HG03571 (cell line): Measurements from ENCODE around the gene KLHL30.

Source experiments
- ATAC-seq: cut with Tn5 transposase; IDR thresholded peaks from one replicate; pipeline ENCODE4 v1.9.1; 2021; ENCODE audit not compliant: unreplicated experiment

The KLHL30 gene

DNA sequence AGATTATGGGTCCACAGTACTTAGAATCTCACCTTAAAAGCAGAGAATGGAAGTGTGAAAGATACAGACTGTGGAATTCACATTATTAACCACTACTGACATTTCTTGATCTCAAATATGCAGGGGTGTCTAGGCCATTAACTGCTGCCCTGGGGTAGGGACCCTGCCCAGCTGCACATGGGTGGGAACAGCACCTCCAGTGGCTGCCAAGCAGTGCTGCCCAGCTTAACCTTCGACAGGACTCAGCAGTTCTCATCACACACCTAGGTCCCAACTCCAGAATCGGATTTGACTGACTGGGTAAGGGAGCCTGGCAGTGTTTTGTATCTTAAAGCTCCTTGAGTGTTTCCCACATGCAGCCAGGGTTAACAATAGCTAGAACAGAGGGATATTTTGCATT lies 35.2 kb downstream of the KLHL30 start:
- no peak for ATAC-seq

- no peak for ATAC-seq
These were observed 35.8 kb downstream of the KLHL30 start for GRCh38 chr2:238174291-238174690.

DNA sequence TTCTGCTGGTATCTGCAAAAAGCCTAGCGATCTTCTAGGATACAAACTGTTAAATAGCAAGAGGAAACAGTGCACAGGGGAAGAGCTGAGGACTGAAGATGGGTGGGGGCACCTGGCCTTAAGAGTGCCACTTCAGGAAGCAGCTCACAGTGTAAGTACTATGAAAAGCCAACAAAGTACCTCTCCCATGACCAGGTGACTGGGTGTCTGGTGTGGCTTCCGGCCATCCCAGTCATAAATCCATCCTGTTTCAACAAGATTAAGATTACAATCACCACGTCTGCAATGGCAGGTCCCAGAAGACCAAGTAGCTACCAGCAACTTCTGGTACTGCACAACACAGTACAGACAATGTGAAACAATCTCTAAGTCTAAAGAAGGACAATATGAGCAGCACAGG lies 36.2 kb downstream of the KLHL30 start:
- ATAC-seq, result no peak

DNA sequence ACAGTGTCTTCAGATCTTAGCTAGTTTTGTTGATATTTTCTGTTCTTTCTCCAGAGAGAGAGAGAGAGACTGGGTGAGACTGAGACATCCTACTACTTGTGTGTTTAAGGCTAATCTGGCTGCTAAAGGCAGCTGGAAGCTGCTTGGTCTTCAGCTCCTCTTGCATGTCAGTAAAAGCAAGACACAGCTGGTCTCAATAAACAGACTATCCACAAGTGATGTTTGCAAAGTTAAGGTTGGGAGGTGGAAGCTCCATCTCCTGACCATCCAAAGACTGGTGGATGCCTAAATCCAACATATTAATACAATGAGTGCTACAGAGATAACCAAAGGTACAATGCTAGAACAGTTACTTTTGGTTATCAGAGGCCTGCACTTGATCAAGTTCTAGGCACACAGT lies 38.1 kb downstream of the KLHL30 start:
- ATAC-seq, result no peak

GRCh38 chr2:238180554-238180953 lies 42.1 kb downstream of the KLHL30 start:
- no peak for ATAC-seq

DNA sequence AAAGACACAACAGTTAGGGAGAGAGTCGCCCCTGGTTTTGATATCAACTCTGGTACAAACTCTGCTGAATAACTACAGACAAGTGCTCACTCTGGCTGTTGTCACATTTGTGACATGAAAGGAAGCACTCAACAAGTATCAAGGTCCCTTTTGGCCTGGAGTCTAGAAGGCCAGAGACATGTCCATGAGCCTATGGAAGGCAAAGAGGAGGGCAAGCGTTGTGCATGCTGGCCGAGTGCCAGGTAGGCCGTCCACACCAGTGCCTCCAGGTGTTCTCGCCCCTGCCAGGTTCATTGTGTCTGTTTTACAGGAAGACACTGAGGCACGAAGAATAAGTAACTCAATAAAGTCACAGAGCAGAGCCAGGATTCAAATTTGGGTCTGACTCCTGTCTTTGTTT lies 43.9 kb downstream of the KLHL30 start:
- ATAC-seq, result no peak

- no peak for ATAC-seq
These were observed 45.4 kb downstream of the KLHL30 start for GRCh38 chr2:238183821-238184220.

DNA sequence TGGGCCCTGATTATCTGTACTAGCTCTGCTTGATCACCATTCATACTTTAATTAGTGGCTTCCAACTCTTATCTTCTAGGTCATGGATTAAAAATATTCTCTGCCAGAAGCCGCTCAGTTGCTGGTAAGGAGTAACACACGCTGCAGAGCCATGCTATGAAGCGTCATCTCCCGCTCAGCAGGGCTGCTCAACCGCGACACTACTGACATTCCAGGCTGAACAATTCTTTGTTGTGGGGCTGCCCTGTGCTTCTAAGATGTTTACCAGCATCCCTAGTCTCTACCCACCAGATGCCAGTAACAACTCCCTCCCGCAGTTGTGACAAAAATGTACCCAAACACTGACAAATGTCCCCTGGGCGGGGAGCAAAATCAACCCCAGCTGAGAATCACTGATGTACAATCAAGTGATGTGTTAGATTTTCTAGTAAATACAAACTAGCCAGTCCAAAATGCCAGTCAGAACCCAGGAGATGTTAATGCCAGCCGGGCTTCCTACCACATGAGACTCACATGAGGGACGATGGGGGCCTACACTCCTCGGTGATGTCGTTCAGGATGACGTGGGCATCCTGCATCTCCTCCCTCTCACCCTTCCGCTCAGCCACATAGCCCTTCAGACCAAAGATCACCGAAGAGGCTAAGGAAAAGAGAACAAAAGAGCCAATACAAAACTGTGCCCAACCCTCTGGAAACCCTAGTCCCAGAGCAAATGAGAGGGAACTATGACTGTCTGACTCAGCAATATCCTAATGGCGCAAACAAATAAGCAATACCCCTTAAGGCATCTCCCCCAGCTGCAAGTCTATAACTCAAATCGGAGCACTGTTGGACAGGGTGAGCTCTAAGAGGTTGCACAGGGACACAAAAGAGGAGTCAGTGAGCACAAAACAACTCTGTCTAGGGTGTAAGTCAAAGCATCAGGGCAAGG lies 49.4 kb downstream of the KLHL30 start:
- ATAC-seq, result no peak

GRCh38 chr2:238190445-238190844 lies 52.0 kb downstream of the KLHL30 start:
- no peak for ATAC-seq
